SKM-1 (cell line): ENCODE results near the gene NOXA1.

Experiments used
- DNase-seq: peaks from one replicate; lab custom pipeline; 2025; ENCODE audit not compliant: unreplicated experiment; lab: John Stamatoyannopoulos, UW

Gene NOXA1

DNA sequence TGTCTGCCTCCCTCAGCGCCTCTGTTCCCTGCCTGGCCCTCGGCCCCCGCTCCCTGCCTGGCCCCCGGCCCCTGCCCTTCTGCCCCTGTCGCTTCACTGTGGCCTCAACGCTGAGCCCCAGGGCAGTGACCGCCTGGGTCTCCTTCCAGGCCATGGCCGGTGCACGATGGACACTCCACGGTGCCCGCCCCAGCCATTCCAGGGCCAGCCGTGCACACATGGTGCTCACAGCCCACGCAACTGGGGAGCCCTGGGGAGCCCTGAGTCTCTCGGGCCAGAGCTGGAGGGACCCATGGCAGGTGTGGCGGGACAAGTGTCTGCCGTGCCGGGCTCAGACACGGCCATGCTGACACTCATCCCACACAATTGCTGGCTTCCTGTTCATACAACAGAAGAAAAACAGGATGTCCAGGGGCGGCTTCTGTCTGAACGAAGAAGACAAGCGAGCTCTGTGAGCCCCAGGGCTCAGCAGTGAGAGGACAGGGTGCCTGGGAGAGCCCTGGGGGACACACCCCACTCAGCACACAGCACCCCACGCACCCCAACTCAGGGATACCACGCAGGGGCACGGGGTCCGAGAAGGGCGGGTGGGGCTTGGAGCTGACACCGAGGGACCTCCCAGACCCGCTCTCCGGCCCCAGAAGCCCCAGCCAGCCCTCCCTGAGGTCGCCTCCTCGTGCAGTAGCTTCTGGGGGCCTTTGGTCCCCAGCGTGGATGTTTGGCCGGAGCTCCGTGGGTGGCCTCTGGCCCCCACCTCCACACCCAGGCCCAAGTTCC is 35.9 kb upstream of the NOXA1 start:
- no peak for DNase-seq

- DNase-seq: no peak
Observed at GRCh38 chr9:137387891-137388560, 35.2 kb upstream of the NOXA1 start.

GRCh38 chr9:137388589-137389427 is 34.4 kb upstream of the NOXA1 start:
- no peak for DNase-seq

DNA sequence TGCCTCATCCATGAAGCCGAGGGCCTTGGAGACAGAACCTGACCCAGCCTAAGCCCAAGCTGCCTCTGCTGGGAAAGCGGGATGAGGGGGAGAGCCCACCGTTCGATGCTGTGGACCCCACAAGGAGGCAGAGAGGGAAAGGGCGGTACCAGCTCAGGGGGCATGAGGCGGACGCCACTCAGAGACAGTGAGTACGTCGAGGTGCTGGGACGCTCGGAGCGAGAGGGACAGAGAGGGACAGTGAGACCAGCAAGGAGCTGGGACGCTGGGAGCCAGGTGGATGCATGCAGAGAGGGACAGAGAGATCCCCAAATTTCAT is 33.8 kb upstream of the NOXA1 start:
- DNase-seq: no peak

DNA sequence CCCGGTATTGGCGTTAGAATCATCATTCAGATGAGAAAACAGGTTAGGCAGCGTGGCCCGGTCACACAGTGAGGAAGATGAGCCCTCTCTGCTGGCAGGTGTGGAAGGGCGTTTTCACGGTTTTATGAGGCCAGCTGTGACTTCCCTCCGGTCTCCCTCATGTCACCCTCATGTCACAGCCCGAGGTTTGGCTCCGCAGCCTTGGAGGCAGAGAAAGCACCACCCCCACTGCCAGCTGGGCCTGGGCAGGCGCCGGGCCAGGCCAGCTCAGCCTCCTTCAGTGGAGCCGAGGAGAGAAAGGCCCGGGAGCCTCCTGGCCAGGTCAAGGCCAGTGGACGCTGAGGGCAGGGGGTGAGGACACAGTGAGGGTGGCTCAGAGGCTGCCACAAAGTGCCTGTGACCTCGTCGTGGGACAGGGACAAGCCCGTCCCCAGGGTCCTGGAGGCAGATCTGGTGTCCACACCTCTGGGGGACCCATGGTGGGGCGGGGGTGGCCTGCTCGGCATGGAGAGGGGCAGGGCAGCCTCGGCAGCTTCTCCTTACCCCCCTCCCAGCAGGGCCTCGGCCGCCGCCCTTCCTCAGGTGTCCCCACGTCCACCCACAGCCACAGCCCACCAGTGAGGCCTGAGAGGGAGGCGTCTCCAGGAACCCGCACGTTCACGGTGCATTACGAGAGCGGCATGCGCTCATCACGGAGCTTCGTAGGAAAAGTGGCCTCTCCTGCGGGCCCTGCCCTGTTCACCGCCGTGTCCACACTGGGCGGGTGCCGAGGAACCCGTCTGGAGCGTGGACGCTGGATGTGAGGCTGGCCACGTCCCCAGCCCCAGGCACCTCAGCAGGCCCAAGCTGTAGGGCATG is 32.4 kb upstream of the NOXA1 start:
- no peak for DNase-seq

DNA sequence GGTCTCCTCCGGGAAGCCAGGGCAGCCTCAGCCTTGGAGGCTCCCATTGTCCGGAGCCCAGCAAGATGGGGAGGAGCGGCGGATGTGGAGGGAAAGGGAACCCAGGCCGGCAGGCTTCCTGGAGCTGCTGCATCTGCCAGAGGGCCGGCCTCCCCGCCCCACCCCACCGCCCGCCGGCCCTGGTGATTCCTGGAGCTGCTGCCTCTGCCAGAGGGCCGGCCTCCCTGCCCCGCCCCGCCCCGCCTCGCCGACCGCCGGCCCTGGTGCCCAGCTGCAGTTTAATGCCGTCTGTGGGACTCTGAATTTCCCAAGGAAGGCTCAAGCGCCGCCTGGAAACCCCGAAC is 31.8 kb upstream of the NOXA1 start:
- DNase-seq: no peak

- no peak for DNase-seq
Observed at GRCh38 chr9:137392232-137393007, 30.8 kb upstream of the NOXA1 start.

DNA sequence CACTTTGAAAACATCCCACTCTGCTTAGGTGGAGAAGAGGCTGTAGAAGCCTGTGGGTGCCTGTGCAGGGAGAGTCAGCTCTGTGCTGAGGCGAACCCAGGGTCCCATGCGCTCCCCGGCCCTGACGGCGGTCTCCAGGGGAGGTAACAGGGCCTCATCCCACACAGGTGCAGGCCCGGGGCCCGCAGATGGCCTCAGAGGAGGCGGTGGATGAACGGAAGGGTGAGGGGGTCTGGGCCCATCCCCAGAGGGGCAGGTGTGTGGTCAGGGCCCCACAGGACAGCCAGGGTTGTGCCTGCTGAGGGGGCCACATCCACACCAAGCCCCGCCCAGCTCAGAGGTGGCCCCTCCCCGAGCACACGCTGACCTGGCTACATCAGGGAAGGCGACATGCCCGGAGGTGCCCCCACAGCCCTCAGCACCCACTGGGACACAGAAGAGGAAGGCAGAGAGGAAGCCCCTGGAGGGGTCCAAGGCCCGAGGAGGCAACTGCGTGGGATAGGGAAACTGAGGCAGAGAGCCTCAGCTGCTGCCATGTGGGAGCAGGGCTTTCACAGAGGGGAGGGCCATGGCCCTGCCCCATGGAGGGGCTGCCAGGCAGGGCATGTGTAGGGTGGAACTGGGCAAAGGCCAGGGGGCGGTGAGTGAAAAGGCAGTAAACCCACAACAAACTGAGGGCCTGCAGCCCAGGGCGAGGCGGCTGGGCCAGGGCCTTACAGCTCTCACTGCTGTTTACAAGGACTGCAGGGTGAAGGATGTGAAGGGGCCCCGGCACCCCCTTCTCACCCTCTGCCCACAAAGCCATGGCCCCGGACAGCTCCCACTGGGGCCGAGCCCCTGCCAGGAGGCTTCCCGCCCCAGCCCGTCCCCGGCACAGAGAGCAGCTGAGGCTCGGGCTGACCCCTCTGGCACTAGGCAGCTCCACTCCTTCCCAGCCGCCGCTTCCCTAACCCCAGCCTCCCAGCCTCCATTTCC is 29.7 kb upstream of the NOXA1 start:
- DNase-seq: no peak

GRCh38 chr9:137394866-137395665 is 28.1 kb upstream of the NOXA1 start:
- DNase-seq: no peak

DNA sequence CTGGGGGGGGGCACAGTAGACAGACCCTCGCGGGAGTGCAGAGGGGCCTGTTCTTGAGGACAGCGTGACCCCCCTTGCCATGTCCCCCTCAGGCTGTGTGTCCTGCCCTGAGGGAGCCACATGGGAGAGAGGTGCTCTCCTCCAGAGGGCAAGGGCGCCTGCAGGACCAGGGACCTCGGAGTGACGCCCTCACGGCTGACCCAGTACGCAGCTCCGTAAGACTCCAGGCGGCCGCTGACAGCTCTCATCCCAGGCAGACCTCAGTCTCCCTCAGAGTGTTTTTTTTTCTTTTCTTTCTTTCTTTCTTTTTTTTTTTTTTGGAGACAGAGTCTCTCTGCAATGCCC is 27.6 kb upstream of the NOXA1 start:
- DNase-seq: no peak

- DNase-seq: no peak
Observed at GRCh38 chr9:137396227-137396626, 27.0 kb upstream of the NOXA1 start.

DNA sequence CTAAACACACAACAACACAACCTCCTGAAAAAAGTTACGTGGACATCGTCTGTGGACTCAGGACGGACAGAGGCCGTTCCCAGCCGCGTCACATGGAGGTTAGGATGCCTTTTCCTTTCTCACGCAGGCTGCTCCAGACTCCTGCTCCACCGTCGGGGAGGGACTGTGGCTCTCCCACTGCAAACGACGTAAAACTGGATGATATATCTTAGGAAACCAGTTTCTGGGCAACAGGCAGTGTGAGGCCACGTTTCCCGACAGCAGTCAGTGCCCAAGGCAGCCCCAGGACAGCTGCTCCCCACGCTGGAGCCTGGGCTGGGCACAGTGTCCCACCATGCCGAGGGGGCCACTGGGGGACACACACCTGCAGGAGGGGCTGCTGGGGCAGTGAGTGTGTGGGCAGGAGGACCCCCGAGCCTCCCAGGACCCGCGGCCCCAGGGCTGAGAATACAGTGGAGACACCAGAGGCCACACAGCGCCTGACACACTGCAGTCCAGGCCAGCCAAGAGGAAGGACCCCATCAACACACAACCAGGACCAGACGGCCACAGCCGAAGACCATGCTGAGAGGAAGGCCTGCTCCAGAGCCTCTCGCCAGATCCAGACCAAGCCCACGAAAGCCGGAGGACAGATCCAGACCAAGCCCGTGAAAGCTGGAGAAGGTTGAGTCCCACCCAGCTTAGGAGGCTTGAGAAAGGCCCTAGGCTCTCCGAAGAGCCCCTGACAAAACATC is 26.4 kb upstream of the NOXA1 start:
- no peak for DNase-seq

- no peak for DNase-seq
Observed at GRCh38 chr9:137397675-137398423, 25.3 kb upstream of the NOXA1 start.

DNA sequence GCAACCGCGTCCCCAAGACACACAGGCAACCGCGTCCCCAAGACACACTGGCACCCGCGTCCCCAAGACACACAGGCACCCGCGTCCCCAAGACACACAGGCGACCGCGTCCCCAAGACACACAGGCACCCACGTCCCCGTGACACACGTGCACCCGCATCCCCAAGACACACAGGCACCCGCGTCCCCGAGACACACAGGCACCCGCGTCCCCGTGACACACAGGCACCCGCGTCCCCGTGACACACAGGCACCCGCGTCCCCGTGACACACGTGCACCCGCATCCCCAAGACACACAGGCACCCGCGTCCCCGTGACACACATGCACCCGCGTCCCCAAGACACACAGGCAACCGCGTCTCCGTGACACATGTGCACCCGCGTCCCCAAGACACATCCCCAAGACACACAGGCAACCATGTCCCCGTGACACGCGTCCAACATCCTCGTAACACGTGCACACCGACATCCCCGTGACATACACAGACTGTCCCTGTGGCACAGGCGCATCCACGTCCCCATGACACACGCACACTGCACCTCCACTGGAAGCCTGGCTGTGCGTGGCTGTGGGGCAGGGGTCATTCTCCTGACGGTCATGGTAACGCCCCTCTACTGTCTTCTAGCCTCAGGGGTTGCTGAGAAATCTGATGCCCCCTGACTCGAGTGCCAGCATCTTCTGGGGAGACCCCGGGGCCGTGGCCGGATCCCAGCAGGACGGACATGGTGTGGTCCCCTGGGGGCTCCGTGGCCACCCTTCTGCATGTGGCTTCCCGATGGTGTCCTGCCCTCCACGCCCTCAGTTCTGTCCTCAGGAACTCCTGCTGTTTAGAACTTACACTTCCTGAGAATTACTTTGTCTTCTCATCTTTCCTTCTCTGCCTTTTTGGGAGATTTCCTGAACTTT is 24.4 kb upstream of the NOXA1 start:
- DNase-seq: no peak

- DNase-seq: no peak
Observed at GRCh38 chr9:137402746-137403145, 20.4 kb upstream of the NOXA1 start.

DNA sequence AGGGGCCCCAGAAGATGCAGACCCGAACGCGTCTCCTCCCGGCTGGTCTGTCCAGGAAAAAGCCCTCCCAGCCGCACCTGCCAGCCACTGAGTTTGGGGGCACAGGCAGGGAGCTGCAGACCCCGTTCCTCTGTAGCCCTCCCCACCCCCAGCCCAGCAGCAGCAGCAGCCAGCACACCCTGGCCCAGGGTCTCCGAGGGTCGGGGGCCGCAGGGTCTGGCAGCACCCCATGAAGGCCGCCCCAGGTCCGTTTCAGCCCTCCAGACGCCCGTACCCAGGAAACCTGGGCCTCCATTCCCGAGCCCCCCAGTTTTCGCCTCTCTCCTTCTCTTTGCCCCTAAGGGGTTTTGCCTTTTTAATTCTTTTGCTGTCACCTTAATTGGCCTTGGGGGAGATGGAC is 19.9 kb upstream of the NOXA1 start:
- DNase-seq: no peak
